HFFc6 (cell line): ENCODE data around the gene MYRF. TPM values are rescaled to one million over a fixed set of nuclear protein-coding genes. Genes with fewer than 3 reads are reported as not detected.

ENCODE experiments used
- DNase-seq: peaks from one replicate; pipeline ENCODE4 v3.0.0-alpha.2; 2018
- H3K27ac Mint-ChIP-seq: 2 replicates; pipeline ENCODE4 v1.8.0; 2020; ENCODE audit warnings: mild to moderate bottlenecking, mixed read lengths
- H3K27me3 Mint-ChIP-seq: 2 replicates; pipeline ENCODE4 v1.8.0; 2021; ENCODE audit warnings: mild to moderate bottlenecking, moderate library complexity, mixed read lengths; ENCODE audit not compliant: insufficient read depth
- H3K36me3 Mint-ChIP-seq: 2 replicates; pipeline ENCODE4 v1.8.0; 2021; ENCODE audit warnings: low read depth, mixed read lengths
- H3K4me1 Mint-ChIP-seq: 2 replicates; pipeline ENCODE4 v1.8.0; 2020; ENCODE audit warnings: low read depth, mixed read lengths
- H3K4me3 Mint-ChIP-seq: 2 replicates; pipeline ENCODE4 v1.8.0; 2020; ENCODE audit warnings: mild to moderate bottlenecking, moderate library complexity, mixed read lengths
- H3K9me3 Mint-ChIP-seq: 2 replicates; pipeline ENCODE4 v1.8.0; 2020; ENCODE audit warnings: mild to moderate bottlenecking, mixed read lengths
- CTCF ChIP-seq: fragments of 200-600 bp; sonication (generic); IDR thresholded peaks from 2 replicates; pipeline ENCODE4 v1.5.0; 2021; ENCODE audit warnings: antibody characterized with exemption, mild to moderate bottlenecking
- total RNA-seq, 6 experiments: library from RNA; stranded (reverse); fragmentation: NEBNext Ultra II Directional; extraction: Animal tissue kit (Norgen Biotek cat#: 25700); gene quantifications; 2 replicates in 1 of 6; 3 replicates in 5 of 6; pipeline ENCODE4 v1.2.3, GENCODE V29; 2021

Gene MYRF
- total RNA-seq, 6 experiments from 2014 or later: 0.24 to 0.67 (median 0.53) TPM

- Mint-ChIP-seq H3K36me3 (no peaks in the 10 kb centered on the region), H3K9me3 (no peaks in the 10 kb centered on the region), H3K4me1 (no peaks in the 10 kb centered on the region), H3K27ac (no peak overlapping the region), H3K27me3 (peaks cover 13% of the 10 kb centered on the region), H3K4me3 (no peak overlapping the region)
- TF ChIP-seq CTCF: no peak
- no peak for DNase-seq
Observed at GRCh38 chr11:61773356-61773755, 20.9 kb downstream of the MYRF start.

GRCh38 chr11:61773809-61774208 lies 21.4 kb downstream of the MYRF start:
- TF ChIP-seq CTCF: no peak
- H3K9me3 Mint-ChIP-seq: no peaks in the 10 kb centered on the region
- peaks cover 15% of the 10 kb centered on the region for H3K27me3 Mint-ChIP-seq
- H3K4me1 Mint-ChIP-seq: no peaks in the 10 kb centered on the region
- no peaks in the 10 kb centered on the region for H3K36me3 Mint-ChIP-seq
- no peak overlapping the region for H3K4me3 Mint-ChIP-seq
- no peak overlapping the region for H3K27ac Mint-ChIP-seq
- no peak for DNase-seq

- TF ChIP-seq CTCF: no peak
- DNase-seq: no peak
- H3K27ac Mint-ChIP-seq: no peak overlapping the region
- H3K9me3 Mint-ChIP-seq: no peaks in the 10 kb centered on the region
- H3K4me1 Mint-ChIP-seq: no peaks in the 10 kb centered on the region
- H3K4me3 Mint-ChIP-seq: no peak overlapping the region
- peaks cover 15% of the 10 kb centered on the region for H3K27me3 Mint-ChIP-seq
- H3K36me3 Mint-ChIP-seq: no peaks in the 10 kb centered on the region
Observed at GRCh38 chr11:61774411-61774810, 22.0 kb downstream of the MYRF start.

GRCh38 chr11:61775106-61775505 lies 22.7 kb downstream of the MYRF start:
- Mint-ChIP-seq H3K27me3 (peaks cover 19% of the 10 kb centered on the region), H3K36me3 (no peaks in the 10 kb centered on the region)

GRCh38 chr11:61775606-61776554 lies 23.4 kb downstream of the MYRF start:
- Mint-ChIP-seq H3K4me1 (no peaks in the 10 kb centered on the region), H3K9me3 (no peaks in the 10 kb centered on the region), H3K27ac (no peak overlapping the region), H3K27me3 (peaks cover 19% of the 10 kb centered on the region), H3K36me3 (no peaks in the 10 kb centered on the region), H3K4me3 (no peak overlapping the region)
- no peak for DNase-seq
- TF ChIP-seq CTCF: no peak

More at GRCh38 chr11:61775106-61775505, 22.7 kb downstream of the MYRF start:
- H3K4me3 Mint-ChIP-seq: no peak overlapping the region
- DNase-seq: no peak
- no peak for TF ChIP-seq CTCF
- H3K4me1 Mint-ChIP-seq: no peaks in the 10 kb centered on the region
- no peak overlapping the region for H3K27ac Mint-ChIP-seq
- no peaks in the 10 kb centered on the region for H3K9me3 Mint-ChIP-seq
